Stimulated activated CD8-positive, alpha-beta memory T cell treated with anti-CD3 and anti-CD28 coated beads, Interleukin-4, amount 100 ng/mL, for 48 hours (primary cell): ENCODE data around the gene TMEM131.
A peak's percentile ranks its signal among the peaks of the same experiment; 100 is the strongest.

Experiments
- DNase-seq: peaks from one replicate; pipeline ENCODE4 v3.0.0-alpha.2; 2020

Gene TMEM131

GRCh38 chr2:97734061-97735051 is 261.4 kb downstream of the TMEM131 start:
- DNase-seq = no peak

GRCh38 chr2:97733341-97734035 is 262.3 kb downstream of the TMEM131 start:
- no peak for DNase-seq

- DNase-seq = no peak
These were observed 263.1 kb downstream of the TMEM131 start for GRCh38 chr2:97732436-97733340.

- DNase-seq = no peak
These were observed 264.3 kb downstream of the TMEM131 start for GRCh38 chr2:97731274-97732020.

- DNase-seq = no peak
These were observed 265.5 kb downstream of the TMEM131 start for GRCh38 chr2:97730245-97730644.

- no peak for DNase-seq
These were observed 267.5 kb downstream of the TMEM131 start for GRCh38 chr2:97728091-97728731.

DNA sequence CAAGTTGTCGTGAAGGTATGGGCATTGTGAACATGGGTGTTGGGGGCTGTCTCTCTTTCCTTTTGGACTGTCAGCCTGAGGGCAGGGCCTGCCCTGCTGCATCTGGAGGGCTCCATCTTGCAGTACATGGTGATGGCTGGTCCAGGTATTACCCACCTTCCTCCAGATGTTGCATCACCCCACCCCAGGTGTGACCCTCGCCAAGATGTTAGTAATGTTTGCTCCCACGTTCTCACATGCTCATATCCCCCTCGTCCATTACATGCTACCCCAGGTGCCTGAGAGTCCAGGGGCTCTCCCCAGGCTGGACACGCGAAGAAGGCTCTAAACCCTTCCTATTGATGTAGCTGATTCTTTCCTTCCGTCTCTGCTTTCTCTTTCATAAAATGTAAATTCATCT is 268.5 kb downstream of the TMEM131 start:
- no peak for DNase-seq

DNA sequence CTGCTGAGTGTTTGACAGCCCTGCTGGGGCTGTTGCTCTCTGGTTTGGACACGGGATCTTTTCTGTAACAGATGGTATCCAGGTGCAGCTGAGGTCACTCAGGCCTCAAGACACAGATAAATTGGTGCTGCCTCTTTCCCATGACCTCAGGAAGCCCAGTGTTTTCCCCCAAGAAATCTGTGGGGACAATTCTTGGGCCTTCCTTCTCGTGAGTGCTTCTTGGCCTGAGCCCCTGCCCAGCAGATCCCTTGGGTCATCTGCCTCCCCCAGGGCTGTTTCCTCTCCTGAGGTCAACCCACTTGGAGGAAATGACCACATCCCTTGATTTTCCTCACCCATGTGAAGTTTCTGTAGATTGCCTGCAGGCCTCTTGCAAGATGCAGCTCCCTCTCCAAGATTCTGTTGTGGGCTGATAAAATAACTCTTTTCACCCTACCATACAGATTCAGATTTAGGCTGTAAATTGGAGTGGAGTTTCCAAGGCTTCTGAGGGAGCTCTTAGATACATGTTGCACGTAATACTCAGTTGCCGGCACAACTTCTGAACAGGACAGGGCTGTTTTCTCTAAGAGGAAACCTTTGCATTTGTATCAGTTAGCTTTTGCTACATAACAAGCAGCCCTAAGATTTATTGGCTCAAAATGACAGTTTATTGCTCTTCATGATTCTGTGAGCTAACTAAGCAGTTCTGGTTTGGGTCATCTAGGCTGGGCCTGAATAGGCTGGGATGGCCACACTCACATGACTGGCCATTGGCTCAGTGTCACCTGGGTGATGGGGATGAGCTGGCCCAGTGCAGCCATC is 269.3 kb downstream of the TMEM131 start:
- DNase-seq = no peak

DNA sequence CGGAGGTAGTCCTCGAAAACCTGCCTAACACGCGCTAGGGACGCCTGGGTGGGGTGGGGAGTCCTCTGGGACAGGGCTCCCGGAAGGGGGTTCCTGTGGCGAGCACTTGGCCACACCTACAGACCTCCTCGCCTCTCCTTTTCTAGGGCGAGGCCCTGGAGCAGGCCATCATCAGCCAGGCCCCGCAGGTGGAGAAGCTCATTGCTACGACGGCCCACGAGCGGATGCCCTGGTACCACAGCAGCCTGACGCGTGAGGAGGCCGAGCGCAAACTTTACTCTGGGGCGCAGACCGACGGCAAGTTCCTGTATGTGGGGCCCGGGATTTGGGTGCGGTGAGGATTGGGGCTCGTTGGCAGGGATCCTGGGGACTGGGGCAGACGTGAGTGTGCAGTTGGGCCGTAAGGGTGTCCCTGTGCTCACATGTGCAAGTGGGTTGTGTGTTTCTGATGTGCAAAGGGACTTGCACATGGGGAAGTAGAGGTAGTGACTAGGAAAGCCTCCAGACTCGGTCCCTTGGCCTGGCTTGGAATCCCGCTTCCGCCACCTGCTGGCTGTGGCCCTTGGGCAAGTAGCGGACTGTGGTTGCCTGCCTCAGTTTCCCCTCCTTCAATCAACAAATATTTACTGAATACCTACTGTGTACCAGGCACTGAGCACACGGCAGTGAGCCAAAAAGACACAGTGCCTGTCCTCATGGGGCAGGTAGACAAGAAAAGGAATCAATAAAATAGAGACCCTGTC is 270.6 kb downstream of the TMEM131 start:
- DNase-seq = no peak

GRCh38 chr2:97724501-97724900 is 271.2 kb downstream of the TMEM131 start:
- no peak for DNase-seq

GRCh38 chr2:97724073-97724410 is 271.7 kb downstream of the TMEM131 start:
- no peak for DNase-seq

- DNase-seq = no peak
These were observed 272.3 kb downstream of the TMEM131 start for GRCh38 chr2:97723156-97724072.

DNA sequence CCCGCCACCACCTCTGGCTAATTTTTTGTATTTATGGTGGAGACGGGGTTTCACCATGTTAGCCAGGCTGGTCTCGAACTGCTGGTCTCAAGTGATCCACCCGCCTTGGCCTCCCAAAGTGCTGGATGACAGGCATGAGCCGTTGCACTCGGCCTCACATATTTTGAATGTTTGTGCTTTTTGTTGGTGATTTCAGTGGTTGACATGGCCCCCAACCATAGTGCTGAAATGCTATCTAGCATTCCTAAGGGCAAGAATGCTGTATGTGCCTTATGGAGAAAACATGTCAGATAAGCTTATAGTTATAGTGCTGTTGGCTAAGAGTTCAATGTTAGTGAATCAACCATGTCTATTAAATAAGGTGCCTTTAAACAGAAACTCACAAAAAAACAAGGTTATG is 273.5 kb downstream of the TMEM131 start:
- no peak for DNase-seq

GRCh38 chr2:97720746-97721145 is 275.0 kb downstream of the TMEM131 start:
- DNase-seq = no peak

DNA sequence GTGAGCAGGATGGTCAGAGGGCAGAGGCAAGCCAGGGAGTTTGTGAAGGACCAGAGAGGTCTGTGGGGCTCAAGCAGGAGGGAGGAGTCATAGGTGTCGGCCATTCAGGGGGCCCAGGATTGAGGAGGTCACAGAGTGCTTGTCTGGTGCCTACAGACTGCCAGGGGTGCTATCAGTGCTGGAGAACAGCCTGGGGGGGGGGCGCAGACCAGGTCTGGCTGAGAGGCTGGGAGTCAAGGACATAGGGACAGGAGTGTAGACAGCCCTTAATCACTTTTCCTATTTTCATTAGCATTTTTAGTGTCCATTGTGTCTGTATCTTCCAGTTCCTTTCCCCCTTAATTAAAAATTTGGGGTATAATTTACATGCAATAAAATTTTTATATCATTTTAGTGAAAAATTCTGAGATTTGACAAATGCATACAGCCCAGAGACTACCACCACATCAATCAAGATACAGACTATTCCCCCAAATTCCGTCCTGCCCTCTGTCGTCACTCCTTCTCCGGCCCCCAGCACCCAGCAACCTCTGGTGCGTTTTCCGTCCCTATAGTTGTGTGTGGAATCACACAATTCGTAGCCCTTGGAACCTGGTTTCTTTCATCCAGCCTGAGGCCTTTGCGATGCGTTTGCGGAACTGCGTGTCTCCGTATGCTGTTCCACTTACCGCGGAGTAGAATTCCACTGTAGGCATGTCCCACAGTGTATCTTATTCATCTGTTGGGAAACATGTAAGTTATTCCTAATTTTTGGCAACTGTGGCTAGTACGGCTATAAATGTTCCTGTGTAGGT is 276.2 kb downstream of the TMEM131 start:
- DNase-seq = no peak

DNA sequence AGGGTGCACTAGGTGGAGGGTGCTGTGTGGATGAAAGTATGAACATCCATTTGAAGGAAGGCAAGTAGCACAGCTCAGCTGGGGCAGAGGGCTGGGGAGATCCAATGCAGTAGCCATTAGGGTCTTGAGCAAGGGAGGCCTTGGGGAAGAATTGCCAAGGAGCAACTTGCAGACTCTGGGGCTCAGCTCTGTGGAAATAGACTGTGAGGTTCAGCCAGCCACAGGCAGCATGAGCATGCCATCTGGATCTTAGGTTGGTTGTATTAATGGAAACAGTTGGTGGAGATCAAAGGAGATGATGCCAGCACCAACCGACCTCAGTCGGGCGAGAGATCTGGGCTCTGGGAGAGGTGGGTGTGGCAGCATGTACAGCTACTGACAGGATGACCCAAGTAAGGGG is 276.8 kb downstream of the TMEM131 start:
- DNase-seq = no peak

- peak; percentile 83 for DNase-seq
These were observed 277.5 kb downstream of the TMEM131 start for GRCh38 chr2:97718051-97718882.
